C4-2B (cell line): ENCODE measurements around the gene LNX2.

Source experiments
- ZFX ChIP-seq: fragments of 450-650 bp; IDR thresholded peaks from 2 replicates; pipeline ENCODE4 v1.6.1; 2017
- TF ChIP-seq, protein P1 (sequence below): fragments of 450-650 bp; conservative IDR thresholded peaks from 2 replicates; pipeline ENCODE4 v1.5.1; 2017; ENCODE audit warnings: mild to moderate bottlenecking

DNA sequence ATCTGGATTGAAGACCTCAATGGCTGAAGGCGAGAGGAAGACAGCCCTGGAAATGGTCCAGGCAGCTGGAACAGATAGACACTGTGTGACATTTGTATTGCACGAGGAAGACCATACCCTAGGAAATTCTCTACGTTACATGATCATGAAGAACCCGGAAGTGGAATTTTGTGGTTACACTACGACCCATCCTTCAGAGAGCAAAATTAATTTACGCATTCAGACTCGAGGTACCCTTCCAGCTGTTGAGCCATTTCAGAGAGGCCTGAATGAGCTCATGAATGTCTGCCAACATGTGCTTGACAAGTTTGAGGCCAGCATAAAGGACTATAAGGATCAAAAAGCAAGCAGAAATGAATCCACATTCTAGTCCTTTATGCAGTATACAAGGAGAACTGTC, 2.6 kb upstream of the LNX2 start:
- TF ChIP-seq, protein P1, sequence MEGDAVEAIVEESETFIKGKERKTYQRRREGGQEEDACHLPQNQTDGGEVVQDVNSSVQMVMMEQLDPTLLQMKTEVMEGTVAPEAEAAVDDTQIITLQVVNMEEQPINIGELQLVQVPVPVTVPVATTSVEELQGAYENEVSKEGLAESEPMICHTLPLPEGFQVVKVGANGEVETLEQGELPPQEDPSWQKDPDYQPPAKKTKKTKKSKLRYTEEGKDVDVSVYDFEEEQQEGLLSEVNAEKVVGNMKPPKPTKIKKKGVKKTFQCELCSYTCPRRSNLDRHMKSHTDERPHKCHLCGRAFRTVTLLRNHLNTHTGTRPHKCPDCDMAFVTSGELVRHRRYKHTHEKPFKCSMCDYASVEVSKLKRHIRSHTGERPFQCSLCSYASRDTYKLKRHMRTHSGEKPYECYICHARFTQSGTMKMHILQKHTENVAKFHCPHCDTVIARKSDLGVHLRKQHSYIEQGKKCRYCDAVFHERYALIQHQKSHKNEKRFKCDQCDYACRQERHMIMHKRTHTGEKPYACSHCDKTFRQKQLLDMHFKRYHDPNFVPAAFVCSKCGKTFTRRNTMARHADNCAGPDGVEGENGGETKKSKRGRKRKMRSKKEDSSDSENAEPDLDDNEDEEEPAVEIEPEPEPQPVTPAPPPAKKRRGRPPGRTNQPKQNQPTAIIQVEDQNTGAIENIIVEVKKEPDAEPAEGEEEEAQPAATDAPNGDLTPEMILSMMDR = no peak
- TF ChIP-seq ZFX = no peak
